Breast epithelium (tissue), 4 donors: ENCODE measurements around the gene PRDM16. TPM values are rescaled to one million over a fixed set of nuclear protein-coding genes. Genes with fewer than 3 reads are reported as not detected.

Source experiments
- DNase-seq, 2 donors: peaks; one replicate each; pipeline ENCODE4 v3.0.0-alpha.2; 2019; ENCODE audit warnings: low spot score in 2 of 2
- H3K27ac ChIP-seq, 2 donors: fragments of 200-600 bp; sonication (generic) in 1 of 2; one replicate each; pipeline ENCODE4 v1.5.1; 2016 to 2019; ENCODE audit warnings: mild to moderate bottlenecking in 1 of 2
- H3K27me3 ChIP-seq, 2 donors: fragments of 200-600 bp; sonication (generic) in 1 of 2; one replicate each; pipeline versions ENCODE4 v1.5.1 to v1.6.0; 2017 to 2019; ENCODE audit warnings: control low read depth in 1 of 2, mild to moderate bottlenecking in 1 of 2
- H3K36me3 ChIP-seq: fragments of 200-600 bp; one replicate; pipeline ENCODE4 v1.5.1; 2019
- H3K4me1 ChIP-seq, 2 donors: fragments of 200-600 bp; sonication (generic); one replicate each; pipeline ENCODE4 v1.5.1; 2016 to 2019; ENCODE audit warnings: control low read depth in 1 of 2
- H3K4me3 ChIP-seq, 3 donors: fragments of 200-600 bp; sonication (generic); 1 replicate in 2 of 3; 2 replicates in 1 of 3; pipeline ENCODE4 v1.5.1; 2016 to 2019; ENCODE audit warnings: mild to moderate bottlenecking in 3 of 3, moderate library complexity in 2 of 3
- H3K9me3 ChIP-seq, 2 donors: fragments of 200-600 bp; sonication (generic) in 1 of 2; one replicate each; pipeline ENCODE4 v1.5.1; 2016 to 2019; ENCODE audit warnings: control low read depth in 1 of 2
- CTCF ChIP-seq, 3 donors: fragments of 450-650 bp; IDR thresholded peaks; one replicate each; pipeline ENCODE4 v1.5.1; 2016 to 2017; ENCODE audit warnings: antibody characterized with exemption in 3 of 3, mild to moderate bottlenecking in 3 of 3, moderate library complexity in 3 of 3
- POLR2A ChIP-seq: fragments of 450-650 bp; IDR thresholded peaks from one replicate; pipeline ENCODE4 v1.6.1; 2016; ENCODE audit warnings: antibody characterized with exemption, mild to moderate bottlenecking, moderate library complexity
- POLR2AphosphoS5 ChIP-seq, 3 donors: sonication (generic); formaldehyde crosslinking; IDR thresholded peaks; one replicate each; pipeline ENCODE4 v1.6.1; 2017; ENCODE audit warnings: antibody characterized with exemption in 3 of 3
- intact Hi-C: fragments of 100-400 bp; cut with DNase I; formaldehyde crosslinking; loops from one replicate; pipeline ENCODE4 v1.15.1; 2023; ENCODE audit warnings: low total_unique reads
- total RNA-seq, 3 donors: library from RNA; depleted of rRNA; stranded (reverse); fragments of >200 nt; gene quantifications; one replicate each; pipeline ENCODE4 v1.1.0, GENCODE V29; 2016

The PRDM16 gene
- total RNA-seq, 3 donors from 2014 or later = 0.48 to 3.8 (median 3.6) TPM

GRCh38 chr1:3419415-3420204, 350.6 kb downstream of the PRDM16 start:
- intact Hi-C loops = loop anchor here (10.0 kb wide), 1 partner anchor 405 kb away; no protein-coding TSS in a partner anchor
- no peak overlapping the region for H3K27ac ChIP-seq

GRCh38 chr1:3420218-3420951, 351.4 kb downstream of the PRDM16 start:
- no peak overlapping the region for H3K27ac ChIP-seq
- peaks cover 0 to 74% of the 10 kb centered on the region in 2 donors for H3K27me3 ChIP-seq
- H3K9me3 ChIP-seq = peaks cover 14 to 16% of the 10 kb centered on the region in 2 donors
- no peak overlapping the region for H3K4me3 ChIP-seq
- no peak for TF ChIP-seq POLR2AphosphoS5 (IDR thresholded peaks at IDR 0.05)
- TF ChIP-seq CTCF (IDR thresholded peaks at IDR 0.05) = no peak
- TF ChIP-seq POLR2A = no peak
- intact Hi-C loops = no loop called here
- no peaks in the 10 kb centered on the region for H3K4me1 ChIP-seq
- no peak for DNase-seq
- H3K36me3 ChIP-seq = no peaks in the 10 kb centered on the region

More at GRCh38 chr1:3419415-3420204, 350.6 kb downstream of the PRDM16 start:
- Histone ChIP-seq H3K36me3 (no peaks in the 10 kb centered on the region), H3K27me3 (peaks cover 0 to 75% of the 10 kb centered on the region in 2 donors), H3K4me3 (no peak overlapping the region), H3K9me3 (peaks cover 14 to 16% of the 10 kb centered on the region in 2 donors), H3K4me1 (no peaks in the 10 kb centered on the region)
- TF ChIP-seq POLR2A (no peak), CTCF (IDR thresholded peaks at IDR 0.05) (no peak), POLR2AphosphoS5 (IDR thresholded peaks at IDR 0.05) (no peak)
- no peak for DNase-seq

- H3K36me3 ChIP-seq = no peaks in the 10 kb centered on the region
- H3K4me3 ChIP-seq = no peak overlapping the region
- TF ChIP-seq POLR2A = no peak
- TF ChIP-seq CTCF (IDR thresholded peaks at IDR 0.05) = no peak
- no peak for TF ChIP-seq POLR2AphosphoS5 (IDR thresholded peaks at IDR 0.05)
- intact Hi-C loops = no loop called here
- no peaks in the 10 kb centered on the region for H3K4me1 ChIP-seq
- H3K27me3 ChIP-seq = peaks cover 0 to 58% of the 10 kb centered on the region in 2 donors
- no peaks in the 10 kb centered on the region for H3K9me3 ChIP-seq
- H3K27ac ChIP-seq = no peak overlapping the region
- no peak for DNase-seq
These were observed 353.6 kb downstream of the PRDM16 start for GRCh38 chr1:3422638-3423037.

GRCh38 chr1:3423245-3423829, 354.3 kb downstream of the PRDM16 start:
- H3K9me3 ChIP-seq = no peaks in the 10 kb centered on the region
- intact Hi-C loops = no loop called here
- no peak overlapping the region for H3K4me3 ChIP-seq
- TF ChIP-seq CTCF (IDR thresholded peaks at IDR 0.05) = no peak
- TF ChIP-seq POLR2AphosphoS5 (IDR thresholded peaks at IDR 0.05) = no peak
- TF ChIP-seq POLR2A = no peak
- H3K27me3 ChIP-seq = peaks cover 0 to 52% of the 10 kb centered on the region in 2 donors
- no peak overlapping the region for H3K27ac ChIP-seq
- H3K4me1 ChIP-seq = no peaks in the 10 kb centered on the region
- no peak for DNase-seq
- no peaks in the 10 kb centered on the region for H3K36me3 ChIP-seq
